GM06990 (cell line): ENCODE results near the gene SSBP3.

Experiments used
- DNase-seq: peaks from one replicate; pipeline ENCODE4 v3.0.0-alpha.2; 2011; ENCODE audit not compliant: insufficient read length; ENCODE audit errors: extremely low read depth
- H3K27me3 ChIP-seq: replicated peaks from 2 replicates; pipeline ENCODE4 v1.6.0; 2011; ENCODE audit warnings: low read length; ENCODE audit not compliant: control insufficient read depth, insufficient read depth
- H3K36me3 ChIP-seq: 2 replicates; pipeline ENCODE4 v1.5.1; 2011; ENCODE audit warnings: low read length; ENCODE audit not compliant: control insufficient read depth, insufficient read depth
- H3K4me3 ChIP-seq: replicated peaks from 2 replicates; pipeline ENCODE4 v1.5.1; 2011; ENCODE audit warnings: low read depth, mild to moderate bottlenecking, control low read depth, low read length
- CTCF ChIP-seq: IDR thresholded peaks from 2 replicates; pipeline ENCODE4 v1.5.1; 2011; ENCODE audit warnings: low read length, control low read depth, mild to moderate bottlenecking, inconsistent platforms; ENCODE audit not compliant: insufficient read depth, poor library complexity, severe bottlenecking

Gene SSBP3

GRCh38 chr1:54311506-54311905, 94.7 kb downstream of the SSBP3 start:
- DNase-seq = no peak
- Histone ChIP-seq H3K4me3 (no peak overlapping the region), H3K27me3 (no peaks in the 10 kb centered on the region), H3K36me3 (no peaks in the 10 kb centered on the region; the same call in 1 of the 2 replicates)
- no peak for TF ChIP-seq CTCF

GRCh38 chr1:54310439-54311328, 95.5 kb downstream of the SSBP3 start:
- TF ChIP-seq CTCF = peak; percentile 61
- Histone ChIP-seq H3K36me3 (no peaks in the 10 kb centered on the region; the same call in 1 of the 2 replicates), H3K4me3 (no peak overlapping the region), H3K27me3 (no peaks in the 10 kb centered on the region)
- DNase-seq = no peak

GRCh38 chr1:54309631-54310366, 96.4 kb downstream of the SSBP3 start:
- H3K4me3 ChIP-seq = no peak overlapping the region
- DNase-seq = no peak
- no peaks in the 10 kb centered on the region for H3K27me3 ChIP-seq
- no peaks in the 10 kb centered on the region; the same call in 1 of the 2 replicates for H3K36me3 ChIP-seq
- TF ChIP-seq CTCF = no peak

GRCh38 chr1:54307305-54307704, 98.9 kb downstream of the SSBP3 start:
- no peak for DNase-seq
- H3K4me3 ChIP-seq = no peak overlapping the region
- no peaks in the 10 kb centered on the region for H3K36me3 ChIP-seq
- H3K27me3 ChIP-seq = no peaks in the 10 kb centered on the region
- TF ChIP-seq CTCF = no peak

GRCh38 chr1:54305906-54306514, 100.2 kb downstream of the SSBP3 start:
- DNase-seq = no peak
- no peak for TF ChIP-seq CTCF

More at GRCh38 chr1:54305906-54306514, 100.2 kb downstream of the SSBP3 start:
- Histone ChIP-seq H3K4me3 (no peak overlapping the region), H3K27me3 (no peaks in the 10 kb centered on the region), H3K36me3 (no peaks in the 10 kb centered on the region)
